NCI-H1417 treated with DMSO at 0.1 percent for 48 hours (cell line): ENCODE data around the gene PCED1B.

Experiments
- DNase-seq: peaks from one replicate; lab custom pipeline; 2025; lab: John Stamatoyannopoulos, UW

The PCED1B gene

DNA sequence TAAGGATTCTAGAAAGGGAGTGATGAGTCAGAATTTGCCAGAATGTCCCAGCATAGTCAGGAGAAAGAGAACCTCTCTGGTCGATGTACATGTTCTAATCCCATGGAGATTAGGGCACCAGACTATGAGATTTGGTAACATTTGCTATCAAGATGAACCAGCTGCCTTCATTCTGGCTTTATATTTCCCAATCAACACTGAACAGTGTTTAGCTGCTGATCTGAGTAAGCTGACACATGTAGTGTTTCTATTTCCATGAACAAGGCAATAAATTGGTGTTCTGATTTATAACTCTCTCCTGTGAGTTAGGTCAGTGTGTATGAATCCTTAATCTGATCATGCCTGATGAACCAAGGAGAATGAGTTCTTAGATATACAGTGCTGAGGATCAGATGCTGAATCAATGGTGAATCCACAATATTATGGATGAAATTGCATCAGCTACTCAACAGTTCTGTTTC is 158.4 kb downstream of the PCED1B start:
- DNase-seq = no peak

DNA sequence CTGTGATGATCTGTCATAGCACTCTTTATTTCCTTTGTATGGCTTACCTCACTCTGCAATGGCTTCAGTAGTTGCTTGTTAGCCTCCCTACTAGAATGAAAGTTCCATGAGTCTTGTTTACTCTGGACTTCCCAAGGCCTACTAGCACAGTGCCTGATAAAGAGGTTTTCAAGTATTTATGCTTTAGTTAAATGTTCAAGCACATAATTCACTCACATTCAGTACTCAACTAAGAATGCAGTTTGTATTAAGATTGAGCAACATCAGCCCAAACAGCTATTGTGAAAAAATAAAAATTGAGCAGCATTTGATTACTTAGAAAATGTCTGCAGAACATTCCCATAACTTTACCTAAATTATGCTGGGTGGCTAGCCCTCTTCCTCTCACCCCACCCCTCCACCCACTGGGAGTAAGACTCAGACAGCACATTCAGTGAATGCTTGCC is 159.3 kb downstream of the PCED1B start:
- DNase-seq = no peak

DNA sequence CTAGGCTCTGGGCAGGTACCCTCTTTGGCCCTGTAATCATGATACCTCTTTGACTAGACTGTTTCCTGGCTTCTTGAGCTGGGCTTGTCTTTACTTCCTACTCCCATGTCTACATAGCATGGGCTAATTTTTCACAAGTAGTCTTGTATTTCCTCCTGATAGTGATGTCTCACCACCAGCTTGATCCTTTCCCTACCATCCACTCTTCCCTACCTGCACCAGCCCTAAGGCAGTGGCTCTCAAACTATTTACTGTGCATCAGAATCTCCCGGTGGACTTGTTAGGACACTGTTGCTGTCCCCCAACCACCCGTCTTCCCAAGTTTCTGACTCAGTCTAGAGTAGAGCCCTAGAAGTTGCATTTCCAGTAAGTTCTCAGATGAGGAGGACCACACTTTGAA is 163.0 kb downstream of the PCED1B start:
- DNase-seq = no peak

DNA sequence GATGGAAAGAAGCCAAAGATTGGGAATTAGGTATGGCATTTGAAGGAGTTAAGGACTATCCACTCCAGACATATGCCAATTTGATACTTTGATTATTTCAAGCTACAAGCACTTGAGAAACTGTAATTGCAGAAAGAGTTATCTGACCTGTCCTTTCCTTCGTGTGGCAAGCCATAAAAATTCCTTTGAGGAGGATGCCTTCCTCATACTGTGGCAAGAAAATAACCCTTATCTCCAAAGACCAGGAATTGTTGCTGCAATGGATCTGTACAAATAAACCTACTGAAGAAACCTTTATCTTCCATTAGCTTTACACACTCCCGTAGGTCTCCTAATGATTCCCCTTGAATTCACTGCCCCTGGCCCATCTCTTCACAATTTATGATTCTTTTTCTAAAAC is 165.4 kb downstream of the PCED1B start:
- no peak for DNase-seq

DNA sequence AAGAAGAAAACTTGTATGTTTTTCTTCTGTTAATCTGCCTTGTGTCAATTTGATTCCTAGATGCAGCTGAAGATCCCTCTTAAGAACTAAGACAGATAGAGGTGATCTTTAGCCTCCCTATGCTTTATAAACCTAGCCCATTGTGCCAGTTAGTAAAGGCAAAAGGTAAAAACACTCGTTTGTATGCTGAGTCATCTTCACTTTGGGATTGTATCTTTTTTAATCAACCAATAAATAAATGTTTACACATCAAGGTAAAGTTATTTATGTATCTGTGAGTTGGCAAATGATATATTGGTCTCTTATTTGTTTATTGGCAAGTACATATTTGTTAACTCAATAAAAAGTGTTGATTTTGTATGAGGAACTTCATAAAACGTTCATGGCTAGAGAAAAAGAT is 166.2 kb downstream of the PCED1B start:
- no peak for DNase-seq

DNA sequence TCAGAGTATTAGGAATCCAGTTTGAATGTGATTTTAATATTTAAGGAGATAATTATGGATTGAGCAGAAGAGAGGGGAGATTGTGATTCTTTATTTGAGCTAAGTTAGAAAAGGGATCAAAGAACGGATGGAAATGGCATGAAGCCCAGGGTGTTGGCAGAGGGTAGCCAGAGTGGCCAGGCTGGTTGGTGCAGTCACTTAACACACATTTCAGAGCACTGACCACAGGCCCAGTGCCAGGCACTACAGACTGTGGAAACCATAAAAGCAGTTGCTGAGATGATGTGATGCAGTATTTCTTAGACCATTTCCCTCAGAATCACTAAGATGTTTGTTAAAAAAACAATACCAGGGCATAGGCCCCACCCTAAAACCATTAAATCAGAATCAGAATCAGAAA is 168.0 kb downstream of the PCED1B start:
- no peak for DNase-seq

DNA sequence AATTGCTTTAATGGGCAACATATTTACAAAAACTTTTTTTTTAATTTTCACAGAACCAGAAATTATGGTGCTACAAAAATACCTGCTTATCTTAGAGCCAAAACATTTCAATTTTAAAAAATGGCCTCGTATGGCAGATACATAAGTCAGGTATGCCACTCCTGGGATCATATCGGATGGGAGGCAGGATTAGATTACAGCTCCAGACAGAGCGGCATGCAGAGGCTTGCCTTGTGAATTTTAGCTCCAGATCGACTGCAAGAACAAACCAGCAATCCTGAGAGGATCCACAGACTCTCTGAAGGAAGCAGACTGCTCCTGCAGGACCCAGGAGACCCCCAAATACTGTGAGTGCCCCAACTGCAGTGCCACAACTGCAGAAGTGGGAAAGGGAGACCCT is 169.7 kb downstream of the PCED1B start:
- DNase-seq = no peak

DNA sequence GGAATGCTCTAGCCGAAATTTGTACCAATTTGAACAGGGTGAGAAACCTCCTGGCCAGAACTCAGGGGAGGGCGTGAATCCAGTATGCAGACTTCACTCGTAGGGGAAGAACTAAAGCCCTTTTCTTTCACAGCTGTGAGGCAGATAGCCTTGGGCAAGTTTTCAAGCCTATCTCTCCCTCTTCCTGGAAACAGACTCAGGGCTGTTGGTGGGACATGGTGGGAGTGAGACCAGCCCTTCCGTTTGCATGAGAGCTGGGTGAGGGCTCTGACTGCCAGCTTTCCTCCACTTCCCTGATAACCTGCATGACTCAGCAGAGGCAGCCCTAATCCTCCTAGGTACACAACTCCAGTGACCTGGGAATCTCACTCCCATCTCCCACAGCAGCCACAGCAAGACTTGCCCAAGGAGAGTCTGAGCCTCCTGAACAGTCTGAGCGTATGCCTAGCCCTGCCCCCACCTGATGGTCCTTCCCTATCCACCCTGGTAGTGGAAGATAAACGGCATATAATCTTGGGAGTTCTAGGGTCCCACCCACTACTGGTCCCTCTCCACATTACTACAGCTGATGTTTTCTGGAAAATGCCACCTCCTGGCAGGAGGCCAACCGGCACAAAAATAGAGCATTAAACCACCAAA is 170.4 kb downstream of the PCED1B start:
- DNase-seq = no peak

DNA sequence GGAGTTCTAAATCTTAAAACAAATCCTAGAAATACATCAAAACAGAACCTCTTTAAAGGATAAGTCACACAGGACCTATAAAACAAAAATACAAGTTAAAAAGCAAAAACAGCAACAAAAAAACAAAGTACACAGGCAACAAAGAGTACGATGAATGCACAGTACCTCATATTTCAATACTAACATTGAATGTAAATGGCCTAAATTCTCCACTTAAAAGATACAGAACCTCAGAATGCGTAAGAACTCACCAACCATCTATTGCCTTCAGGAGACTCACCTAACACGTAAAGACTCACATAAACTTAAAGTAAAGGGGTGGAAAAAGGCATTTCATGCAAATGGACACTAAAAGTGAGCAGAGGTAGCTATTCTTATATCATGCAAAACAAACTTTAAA is 172.5 kb downstream of the PCED1B start:
- DNase-seq = no peak

DNA sequence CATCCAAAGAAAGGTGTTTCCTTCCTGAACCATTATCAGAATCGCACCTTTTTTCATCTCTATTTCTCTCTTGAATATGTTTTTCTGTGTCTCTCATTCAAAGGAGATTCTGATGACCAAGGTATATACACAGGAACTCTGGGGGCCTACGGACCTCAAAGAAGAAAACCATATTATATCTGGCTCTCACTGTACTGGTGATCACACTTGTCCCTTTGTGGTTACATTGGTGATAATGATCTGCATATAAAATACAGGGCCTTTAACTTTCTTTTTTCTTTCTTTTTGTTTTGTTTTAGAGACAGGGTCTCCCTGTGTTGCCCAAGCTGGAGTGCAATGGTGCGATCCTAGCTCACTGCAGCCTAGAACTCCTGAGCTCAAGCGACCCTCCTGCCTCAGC is 185.5 kb downstream of the PCED1B start:
- no peak for DNase-seq

DNA sequence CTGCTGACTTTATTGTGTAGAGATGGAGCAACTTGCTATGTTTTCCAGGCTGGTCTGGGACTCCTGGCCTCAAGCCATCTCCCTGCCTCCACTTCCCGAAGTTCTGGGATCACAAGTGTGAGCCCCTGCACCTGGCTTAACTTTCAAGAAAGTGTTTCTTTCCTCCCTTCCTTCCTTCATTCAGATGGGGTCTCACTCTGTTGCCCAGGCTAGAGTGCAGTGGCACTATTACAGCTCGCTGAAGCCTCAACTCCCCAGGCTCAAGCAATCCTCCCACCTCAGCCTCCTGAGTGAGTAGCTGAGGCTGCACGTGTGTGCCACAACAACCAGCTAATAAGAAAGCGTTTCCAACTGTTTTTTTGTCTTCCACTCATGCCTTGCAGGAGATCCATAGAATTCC is 186.0 kb downstream of the PCED1B start:
- no peak for DNase-seq

DNA sequence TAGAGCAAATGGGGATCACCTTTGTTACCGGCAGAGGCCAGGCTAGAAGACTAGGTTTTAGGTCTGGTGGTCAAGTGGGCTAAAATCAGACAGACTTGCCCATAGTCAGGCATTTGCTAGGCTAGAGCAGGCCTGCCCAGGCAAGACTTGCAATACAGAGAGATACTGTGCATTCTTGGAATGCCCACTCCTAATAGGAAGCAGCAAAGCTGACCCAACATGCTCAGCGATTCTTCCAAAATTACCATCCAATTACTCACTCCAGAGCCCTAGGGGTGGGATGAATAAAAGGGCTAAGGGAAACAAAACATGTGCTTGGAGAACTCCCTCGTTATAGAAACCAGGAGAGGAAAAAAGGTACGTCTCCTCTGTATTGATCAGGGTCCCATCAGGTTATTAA is 188.2 kb downstream of the PCED1B start:
- no peak for DNase-seq

DNA sequence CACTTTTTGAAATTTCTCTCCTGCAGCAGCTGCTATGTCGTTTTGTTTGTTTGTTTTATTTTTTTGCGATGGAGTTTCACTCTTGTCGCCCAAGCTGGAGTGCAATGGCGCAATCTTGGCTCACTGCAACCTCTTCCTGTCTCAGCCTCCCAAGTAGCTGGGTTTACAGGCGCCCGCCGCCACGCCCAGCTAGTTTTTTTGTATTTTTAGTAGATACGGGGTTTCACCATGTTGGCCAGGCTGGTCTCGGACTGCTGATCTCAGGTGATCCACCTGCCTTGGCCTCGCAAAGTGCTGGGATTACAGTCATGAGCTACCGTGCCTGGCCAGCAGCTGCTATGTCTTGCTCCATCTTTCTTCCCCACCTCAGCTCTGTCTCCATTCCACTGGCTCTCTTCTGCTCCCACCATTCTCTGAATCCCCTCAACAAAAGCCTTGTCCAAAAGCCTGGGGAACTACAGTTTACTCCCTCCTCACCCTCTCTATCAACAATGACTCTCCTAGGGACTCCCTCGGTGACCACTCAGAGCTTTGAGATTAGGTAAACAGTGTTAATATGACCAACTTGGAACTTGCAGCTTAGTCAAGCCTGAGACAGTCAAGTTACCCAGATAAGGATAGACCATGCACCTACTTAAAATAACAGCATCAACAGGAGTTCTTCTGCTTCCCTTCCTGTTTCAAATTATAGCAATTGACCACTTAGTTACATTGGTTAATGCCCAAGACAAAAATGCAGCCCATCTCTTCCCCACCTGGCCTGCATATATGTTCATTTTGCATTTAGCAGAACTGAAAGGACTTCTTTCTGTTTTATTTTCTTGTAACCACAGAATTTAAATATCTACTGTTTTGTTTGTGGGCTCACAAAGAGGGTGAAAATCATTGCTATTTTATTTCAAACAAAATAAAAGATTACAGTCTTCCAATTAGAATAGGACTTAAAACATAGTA is 189.4 kb downstream of the PCED1B start:
- no peak for DNase-seq

DNA sequence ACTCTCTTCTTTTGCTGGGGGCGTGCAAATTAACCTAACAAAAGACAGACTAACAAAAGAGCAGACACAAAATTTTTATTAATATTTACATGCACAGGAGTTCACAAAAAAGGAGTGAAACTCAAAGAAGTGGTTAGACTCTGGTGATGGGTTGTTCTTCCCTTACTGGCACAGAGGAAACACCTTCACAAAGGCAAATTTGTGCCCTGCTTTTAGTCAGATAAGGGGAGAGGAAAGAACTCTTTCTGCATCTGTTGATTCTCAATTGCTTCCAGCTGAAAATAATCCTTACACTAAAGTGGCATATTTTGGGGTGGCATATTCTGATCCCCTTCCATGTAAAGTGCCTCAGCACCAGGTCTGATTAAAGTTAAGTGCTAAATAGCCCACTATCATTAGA is 190.5 kb downstream of the PCED1B start:
- no peak for DNase-seq

DNA sequence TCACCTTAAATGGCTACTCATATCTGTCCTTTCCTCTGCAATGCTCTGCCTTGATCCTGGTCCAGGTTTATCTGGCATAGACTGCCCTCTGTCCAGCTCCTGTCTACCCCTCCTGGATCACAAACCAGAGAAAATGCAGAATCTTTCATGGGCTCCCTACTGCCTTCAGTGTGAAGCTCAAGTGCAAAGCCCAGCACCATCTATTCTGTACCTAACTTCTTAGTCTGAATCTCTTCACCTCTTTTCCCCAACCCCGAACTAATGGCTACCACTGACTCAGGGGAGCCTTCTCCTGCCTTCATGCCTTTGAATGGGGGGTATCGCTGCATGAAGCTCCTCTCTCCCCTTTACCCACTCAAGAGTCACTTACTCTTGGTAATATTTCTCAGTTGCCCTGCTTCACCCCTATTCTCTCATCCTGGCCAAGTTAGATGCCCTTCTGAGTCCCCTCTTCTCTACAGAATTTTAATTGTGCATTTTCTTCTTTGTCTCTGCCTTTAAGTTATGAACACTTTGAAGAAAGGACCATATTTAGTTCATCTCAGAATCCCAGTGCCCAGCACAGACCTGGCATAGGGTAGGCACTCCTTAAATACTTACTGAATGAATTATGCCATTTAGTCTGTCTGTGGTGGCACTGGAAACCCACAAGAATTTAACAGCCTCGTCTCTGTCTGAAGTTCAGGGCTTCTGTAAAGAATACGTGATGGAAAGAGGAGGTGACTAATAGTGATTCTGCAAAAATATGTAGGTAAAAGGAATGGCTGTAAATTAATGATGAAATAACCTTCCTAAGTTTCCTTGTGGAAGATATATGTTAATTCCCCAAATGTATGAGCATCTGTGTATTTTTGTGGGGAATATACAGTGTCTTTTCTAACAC is 191.6 kb downstream of the PCED1B start:
- DNase-seq = no peak

DNA sequence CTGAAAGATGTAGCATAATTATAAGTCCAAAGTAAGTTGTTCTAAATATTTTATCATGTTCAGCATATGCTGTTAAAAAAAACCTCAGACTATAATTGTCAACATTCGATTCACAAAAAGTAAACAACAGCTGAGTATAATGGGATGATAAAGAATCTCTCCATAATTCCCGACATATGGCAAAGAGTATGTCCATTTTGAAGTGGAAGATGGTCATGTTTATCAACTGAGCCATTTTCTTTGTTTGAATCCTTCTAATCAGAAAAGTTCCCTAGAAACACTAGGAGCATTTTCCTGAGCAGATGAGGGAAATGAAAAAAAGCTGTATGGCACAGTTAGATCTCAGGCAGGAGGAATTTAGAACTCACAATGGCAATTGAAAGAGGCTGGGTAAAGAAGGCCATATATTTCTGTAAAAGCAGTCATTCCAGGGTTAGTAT is 192.4 kb downstream of the PCED1B start:
- no peak for DNase-seq

DNA sequence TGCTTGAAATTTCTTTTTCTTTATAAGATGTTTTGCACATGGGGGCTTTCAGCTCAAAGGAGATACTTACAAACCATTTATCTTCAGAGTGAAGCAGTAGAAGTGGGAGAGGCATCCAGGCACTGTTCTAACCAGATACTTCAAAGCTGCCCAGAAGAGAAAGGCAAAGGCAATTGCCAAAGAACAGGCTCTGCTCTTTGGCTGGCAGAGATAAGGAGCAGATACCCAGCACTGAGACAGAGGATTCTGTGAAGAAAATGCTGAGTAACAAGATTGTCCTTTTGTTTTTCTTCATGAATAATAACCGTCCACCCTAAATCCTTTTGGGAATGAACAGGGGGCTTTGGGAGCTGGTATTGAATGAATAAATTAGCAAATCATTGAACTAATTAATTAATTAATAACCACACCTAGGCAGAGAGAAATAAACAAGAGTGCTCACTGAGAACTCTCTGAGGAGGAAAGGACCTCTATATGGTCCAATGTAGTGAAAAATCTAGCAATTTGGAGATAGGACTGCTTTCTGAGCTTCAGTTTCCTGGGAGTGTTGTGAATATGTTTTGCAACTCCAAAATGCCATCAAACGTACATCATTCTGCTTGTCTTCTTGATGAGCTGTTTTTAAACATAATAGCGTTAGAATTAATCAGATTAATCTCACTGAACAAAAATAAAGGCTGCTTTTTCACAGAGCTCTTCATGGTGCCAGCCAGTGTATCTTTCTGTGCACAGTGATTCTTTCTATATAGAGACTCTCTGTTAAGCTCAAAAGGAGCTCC is 193.2 kb downstream of the PCED1B start:
- no peak for DNase-seq

DNA sequence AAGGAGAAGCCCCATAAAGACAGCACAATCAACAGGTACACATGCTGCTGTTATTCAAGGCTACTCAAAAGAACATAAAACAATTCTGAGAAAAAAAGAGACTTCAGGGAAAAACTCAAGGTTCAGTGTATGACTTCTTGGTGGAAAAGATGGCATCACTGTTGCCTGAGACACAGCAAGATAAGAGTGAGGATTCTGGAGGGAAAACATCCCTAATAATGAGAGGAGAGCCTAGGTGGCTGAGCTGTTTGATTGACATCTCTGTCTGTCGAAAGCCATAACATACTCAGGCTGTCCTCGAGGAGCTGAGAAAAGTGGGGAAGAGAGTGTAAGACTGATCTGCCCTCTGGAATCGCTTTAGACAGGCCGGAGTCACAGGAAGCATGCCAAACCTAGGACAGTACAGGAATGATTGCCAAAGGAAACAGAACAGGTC is 193.8 kb downstream of the PCED1B start:
- DNase-seq = no peak

DNA sequence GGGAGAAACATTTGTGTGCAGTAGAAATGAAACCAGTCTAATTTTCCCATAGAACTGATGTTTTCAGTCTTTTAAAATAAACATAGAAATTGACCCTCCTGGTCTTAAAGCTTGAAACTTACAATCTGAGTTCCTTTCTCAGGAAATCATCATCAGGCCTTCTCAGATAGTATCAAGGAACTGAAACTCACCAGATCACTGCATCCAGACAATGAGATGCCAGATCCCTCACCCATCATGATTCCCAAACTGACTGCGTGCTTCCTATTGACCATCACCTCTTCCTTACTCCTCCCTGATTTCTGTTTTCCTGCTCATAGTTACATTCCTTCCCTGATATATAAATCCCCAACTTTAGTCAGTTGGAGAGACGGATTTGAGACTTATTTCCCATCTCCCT is 195.3 kb downstream of the PCED1B start:
- no peak for DNase-seq

DNA sequence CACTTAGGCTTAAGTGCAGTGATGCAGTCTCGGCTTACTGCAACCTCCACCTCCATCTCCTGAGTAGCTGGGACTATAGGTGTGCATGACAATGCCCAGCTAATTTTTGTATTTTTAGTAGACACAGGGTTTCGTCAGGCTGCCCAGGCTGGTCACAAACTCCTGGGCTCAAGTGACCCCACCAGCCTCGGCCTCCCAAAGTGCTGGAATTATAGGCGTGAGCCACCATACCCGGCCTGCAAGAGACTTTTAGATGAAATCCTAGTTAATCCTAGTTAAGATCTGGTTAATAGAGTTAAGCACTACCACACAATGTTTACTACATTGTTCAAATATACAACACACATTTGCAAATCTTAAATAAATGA is 196.8 kb downstream of the PCED1B start:
- no peak for DNase-seq

DNA sequence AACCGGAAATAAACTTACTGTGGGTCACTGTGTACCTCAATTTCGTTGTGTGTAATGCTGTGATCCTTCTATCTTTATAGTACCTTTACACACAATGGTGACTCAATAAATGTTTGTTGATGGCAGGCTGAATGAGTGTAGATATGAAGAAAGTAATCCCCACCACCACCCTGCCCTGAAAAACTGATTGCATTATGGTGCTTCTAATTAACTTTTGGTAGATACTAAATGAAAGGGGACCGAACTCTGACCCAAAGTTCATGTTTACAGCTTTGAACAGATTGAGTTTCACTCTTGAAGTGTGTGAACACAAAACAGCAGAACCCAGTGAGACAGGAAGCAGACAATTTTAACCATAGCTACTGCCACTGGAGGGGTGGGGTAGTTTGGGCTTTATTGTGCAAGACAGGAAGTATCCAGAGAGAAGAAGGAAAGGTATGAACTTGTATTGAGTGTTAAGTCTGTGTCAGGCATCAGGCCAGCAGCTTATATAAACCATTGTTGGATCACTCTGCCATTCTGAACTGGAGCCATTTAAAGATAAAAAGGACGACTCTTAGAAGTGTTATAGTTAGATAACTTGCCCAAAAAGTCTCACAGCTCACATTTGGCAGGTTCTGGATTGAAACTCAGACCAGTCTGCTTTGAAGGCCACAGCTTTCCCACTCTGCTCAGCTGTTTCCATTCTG is 197.3 kb downstream of the PCED1B start:
- no peak for DNase-seq
